ENCODE measurements around the gene URB1.
"Not testable (repeated sequence)": the region's sequence is repeated elsewhere in the genome, so short reads cannot be mapped to it uniquely, and the experiment has no call there.

URB1 gene

DNA sequence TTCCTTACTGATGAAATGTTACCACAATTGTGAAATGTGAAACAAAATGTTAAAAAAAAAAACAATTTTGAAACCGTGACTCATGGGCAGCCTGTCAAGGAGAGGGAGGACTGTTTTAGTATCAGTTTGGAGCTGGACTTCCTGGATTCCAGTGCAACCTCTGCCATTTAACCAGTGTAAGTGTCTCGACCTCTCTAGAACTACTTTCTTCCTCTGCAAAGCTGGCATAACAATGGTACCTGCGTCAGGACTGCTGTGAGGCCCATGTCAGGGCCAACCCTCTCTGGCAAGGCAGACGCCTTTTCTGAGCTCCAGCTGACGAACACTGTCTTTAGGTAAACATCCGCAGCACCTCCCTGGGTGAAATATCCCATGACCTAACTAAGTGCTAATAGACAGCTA, 20.9 kb downstream of the URB1 start:
- DNase-seq (ENCODE audit: extremely low read depth in 1 of 2, low read depth in 1 of 2), result no peak

DNA sequence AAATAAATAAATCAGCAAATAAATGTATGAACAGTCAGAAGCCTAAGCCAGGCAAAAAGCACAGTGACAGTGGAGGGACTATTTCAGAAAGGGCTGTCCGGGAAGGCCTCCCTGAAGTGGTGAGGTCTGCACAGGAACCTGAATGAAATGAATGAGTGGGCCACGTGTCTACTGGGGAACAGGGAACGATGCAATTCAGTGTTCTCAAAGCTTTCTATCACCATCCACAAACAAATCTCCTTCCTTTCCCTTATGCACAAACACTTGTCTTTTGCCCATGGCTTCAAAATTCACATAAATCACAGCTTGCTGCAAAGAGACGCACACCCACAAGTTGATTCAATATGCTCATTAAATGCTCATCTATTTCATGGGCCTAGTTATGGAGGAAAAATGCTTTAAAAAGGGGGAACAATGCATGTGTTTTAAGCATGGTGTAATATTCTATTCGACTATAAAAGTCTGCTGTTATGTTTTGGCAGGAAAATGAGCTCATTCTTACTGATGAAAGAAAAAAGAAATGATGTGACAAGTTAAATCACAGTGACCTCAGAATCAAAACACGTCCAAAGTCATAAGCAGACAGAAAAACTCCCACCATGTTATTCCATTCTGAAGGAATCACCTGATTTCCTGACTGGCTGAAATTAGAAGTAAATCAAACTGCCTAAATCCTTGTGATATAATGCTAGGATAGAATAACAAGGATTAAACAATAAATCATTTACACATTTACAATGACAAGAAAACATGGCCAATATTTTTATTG, 21.6 kb downstream of the URB1 start:
- DNase-seq (ENCODE audit: extremely low read depth in 1 of 2, low read depth in 1 of 2), result no peak

DNA sequence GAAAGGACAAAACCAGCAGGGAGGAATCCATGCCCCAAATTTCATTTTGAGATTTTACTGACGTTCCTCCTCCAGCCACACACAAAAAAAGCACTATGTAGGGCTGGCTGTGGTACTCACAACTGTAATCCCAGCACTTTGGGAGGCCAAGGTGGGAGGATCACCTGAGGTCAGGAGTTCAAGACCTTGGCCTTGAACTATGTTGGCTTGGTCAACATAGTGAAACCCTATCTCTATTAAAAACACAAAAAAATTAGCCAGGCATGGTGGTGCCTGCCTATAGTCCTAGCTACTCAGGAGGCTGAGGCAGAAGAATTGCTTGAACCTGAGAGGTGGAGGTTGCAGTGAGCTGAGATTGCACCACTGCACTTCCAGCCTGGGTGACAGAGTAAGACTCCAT, 23.9 kb downstream of the URB1 start:
- DNase-seq (ENCODE audit: extremely low read depth in 1 of 2, low read depth in 1 of 2), result not testable (repeated sequence)

DNA sequence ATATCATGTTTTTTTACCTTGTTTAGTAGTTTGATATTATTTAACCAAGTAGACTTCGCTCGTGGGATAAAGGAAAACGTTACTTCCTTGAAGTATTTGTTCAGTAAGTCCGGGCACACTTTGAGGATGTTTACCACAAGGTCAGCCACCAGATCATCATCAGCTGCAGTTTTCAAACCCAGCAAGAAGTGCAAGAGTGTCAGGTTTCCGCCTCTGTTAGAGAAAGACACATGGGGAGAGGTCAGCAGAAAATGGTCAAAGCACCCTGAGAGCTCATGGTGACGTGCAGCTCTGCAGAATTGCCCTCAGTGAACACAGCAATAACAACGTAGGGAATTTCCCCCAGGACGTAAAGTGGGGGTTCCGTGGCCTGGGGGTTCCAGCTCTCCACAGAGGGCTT, 24.4 kb downstream of the URB1 start:
- no peak for DNase-seq (ENCODE audit: extremely low read depth in 1 of 2, low read depth in 1 of 2)

DNA sequence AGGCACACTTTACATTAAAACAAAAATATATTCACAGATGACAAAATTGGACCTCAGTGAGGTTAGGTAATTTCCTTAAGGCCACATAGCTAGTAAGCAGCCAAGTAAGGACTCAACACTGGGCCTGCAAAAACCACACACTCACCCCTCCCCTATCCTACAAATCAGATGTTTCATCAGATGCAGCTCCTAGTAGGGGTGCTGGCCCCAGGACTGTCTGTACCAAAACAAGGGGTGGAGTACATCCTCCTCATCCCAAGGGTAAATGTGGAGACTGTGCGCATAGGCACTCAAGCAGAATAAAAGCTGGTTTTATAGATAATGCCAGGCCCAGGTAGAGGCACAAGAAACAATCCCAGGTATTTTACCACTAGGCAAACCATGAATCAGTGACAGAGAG, 25.7 kb downstream of the URB1 start:
- no peak for DNase-seq (ENCODE audit: extremely low read depth in 1 of 2, low read depth in 1 of 2)

DNA sequence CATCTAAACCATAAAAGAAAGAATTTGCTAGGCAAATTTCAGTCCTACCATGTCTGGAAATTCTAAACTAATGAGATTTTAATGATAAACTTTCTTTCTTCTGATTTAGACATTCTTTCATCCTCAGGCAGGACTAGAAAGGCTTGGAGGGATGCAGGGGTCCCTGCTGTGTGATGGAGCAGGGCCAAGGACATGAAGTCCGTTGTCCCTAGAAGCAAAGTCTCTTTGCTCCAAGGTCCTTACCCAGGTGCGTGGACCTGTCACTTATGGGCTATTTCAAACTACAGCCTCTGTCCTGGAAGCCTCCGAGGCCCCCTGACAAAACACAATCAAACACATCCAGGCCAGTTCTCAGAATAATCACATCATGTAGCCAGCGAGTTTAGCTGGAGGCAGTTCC, 26.6 kb downstream of the URB1 start:
- no peak for DNase-seq (ENCODE audit: extremely low read depth in 1 of 2, low read depth in 1 of 2)

DNA sequence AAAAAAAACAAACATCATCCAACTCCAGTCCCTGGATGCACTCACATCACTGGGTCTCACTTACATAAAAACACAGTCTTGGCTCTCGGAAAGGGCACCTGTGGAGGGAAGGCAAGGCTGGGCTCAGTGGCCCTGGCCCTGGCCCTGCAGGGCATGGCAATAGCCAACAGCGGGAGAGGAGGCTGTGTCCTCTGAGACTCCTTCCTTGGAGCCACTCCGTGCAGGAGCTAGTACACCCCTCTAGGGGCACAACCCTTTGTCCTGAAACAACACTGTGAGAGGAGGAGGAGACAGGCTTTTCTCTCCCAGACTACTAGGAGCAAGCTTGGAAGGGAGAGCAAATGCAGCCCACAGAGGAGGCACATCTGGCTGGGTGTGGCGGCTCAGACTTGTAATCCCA, 28.0 kb downstream of the URB1 start:
- DNase-seq (ENCODE audit: extremely low read depth in 1 of 2, low read depth in 1 of 2), result no peak

DNA sequence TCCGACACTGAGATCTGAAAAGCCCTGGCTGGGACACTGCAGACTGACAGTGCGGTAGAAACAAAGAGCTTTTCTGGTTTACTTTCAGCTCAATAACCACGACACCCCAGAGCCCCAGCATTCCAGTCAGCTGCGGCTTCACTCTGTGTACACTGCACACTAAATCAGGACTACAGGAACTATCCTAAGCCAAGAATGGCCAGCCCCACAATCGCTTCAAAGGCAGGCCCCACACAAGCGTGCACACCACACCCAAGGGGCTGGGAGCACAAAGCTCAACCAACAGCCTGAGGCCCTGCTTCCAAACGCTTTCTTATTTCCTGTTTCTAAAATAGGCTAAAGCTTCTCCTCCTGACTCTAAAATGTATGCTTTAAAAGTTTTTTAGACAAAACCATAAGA, 28.4 kb downstream of the URB1 start:
- DNase-seq (ENCODE audit: extremely low read depth in 1 of 2, low read depth in 1 of 2), result no peak

DNA sequence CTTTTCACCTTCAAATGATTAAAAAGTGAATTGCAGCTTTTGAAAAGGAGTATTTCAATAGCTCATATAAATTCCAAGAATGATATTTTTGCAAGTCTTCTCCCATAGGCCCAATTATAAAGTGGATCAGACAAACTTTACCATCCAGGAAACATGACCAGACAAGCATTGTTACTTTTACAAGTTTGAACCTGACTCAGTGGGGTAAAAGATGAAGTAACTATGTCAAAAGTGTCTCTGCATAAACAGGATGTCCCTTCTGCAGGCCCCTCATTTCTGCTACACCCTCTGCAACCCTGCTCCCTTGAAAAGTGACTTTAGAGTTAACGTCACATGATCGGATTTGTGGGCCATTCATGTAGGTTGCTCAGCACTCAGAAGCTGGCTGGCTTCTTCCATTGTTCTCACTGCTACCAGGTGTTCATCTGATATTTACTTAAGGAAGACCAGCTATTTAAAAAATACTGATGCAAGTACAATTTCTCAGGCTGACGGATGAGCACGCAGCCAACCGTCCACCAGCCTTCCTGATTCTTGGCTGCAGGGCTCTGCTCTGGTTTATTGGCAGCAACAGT, 32.3 kb downstream of the URB1 start:
- DNase-seq (ENCODE audit: extremely low read depth in 1 of 2, low read depth in 1 of 2), result no peak

DNA sequence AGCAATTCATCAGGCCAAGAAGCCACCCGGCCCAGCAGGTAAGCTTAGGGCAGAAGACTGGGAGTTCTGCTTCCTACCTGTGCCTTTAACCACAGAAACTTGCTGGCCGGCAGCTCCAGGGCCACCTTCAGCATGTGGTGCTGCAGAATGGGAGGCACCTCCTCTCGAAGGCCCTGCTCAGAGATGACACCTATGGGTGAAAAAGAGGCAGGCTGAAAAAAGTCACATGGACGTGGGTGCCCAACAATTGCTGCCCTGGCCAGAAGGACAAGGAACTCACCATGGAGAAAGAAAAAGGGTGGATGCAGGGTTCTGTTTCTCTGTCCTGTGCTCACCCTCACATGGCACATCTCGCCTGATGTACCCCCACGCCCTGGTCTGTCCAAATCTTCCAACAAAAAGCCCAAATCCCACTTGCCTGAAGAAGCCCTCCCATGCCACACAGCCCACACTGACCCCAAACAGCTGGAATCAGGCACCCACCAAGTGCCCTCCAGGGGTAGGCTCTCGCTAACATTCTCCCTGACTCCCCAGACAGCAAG, 33.0 kb downstream of the URB1 start:
- DNase-seq (ENCODE audit: extremely low read depth in 1 of 2, low read depth in 1 of 2), result no peak

DNA sequence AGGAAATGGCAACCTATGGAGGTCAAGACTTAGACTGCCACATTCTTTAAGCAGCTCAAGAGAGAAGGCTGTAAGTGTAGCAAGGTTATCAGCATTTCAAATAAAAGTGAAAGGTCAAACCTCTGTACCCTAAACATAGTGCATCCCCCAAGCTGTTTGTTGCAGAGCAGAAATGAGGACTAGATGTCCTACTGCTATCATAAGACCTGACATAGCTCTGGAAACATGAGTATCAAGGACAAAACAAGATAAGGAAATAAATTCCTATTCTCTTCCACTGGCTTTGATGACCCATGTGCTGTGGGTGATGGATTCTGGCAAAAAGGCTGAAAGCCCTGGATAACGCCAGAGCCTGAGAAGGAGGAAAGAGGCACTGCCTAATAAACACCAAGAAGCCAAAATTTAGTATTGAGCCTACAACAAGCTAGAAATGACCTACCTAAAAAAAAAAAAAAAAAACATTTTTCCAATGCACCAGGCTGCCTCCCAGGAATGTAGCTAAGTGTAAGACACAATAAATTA, 35.9 kb downstream of the URB1 start:
- no peak for DNase-seq (ENCODE audit: extremely low read depth in 1 of 2, low read depth in 1 of 2)

DNA sequence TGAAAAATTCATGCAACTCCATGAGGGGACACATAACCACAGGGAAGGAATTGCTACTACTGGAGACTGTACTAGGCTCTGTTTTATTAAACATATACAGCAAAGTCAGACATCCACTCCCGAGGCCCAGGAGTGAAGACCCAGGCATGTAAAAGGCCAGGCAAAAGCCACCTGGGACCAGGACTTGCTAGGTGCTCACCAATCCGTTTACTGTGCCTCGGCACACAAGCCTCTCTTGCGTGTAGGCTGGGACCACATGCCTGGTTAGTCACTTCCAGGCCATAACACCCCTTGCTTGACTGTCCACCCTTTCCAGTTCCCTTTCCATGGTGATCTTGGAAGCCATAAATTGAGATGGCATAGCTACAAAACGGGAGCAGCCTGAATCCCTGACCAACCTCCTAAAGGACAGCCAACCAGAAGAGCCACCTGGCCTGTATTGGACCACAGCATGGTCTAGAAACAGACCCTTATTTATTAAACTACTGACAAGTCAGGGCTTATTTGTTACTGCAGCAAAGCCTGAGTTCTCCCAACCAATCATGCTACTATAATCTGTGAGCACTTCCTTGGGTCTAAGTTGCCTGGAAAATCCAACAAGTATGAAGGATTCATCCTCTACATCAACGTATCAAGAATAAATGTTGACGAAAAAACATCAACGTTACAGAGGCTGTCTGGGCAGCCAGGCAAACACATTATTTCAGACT, 39.7 kb downstream of the URB1 start:
- no peak for DNase-seq (ENCODE audit: extremely low read depth in 1 of 2, low read depth in 1 of 2)

DNA sequence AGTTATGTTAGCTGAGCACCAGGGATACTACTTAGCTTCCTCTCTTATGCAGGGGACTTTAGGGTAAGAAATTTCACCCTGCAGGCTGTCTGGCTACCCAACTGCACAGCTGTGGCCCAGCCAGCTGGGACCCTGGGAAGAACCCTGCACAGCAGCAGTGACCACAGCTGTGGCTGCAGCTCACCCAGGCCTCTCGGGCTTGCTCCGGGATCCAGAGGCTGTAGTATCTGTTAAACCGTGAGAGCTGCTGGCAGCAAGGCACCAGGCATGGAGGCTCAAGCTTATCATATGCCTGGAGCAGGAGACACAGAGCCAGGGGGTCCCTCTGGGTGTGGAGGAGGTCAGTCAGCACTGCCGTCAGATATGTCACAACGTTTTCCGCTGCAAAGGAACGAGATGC, 40.3 kb downstream of the URB1 start:
- no peak for DNase-seq (ENCODE audit: extremely low read depth in 1 of 2, low read depth in 1 of 2)

DNA sequence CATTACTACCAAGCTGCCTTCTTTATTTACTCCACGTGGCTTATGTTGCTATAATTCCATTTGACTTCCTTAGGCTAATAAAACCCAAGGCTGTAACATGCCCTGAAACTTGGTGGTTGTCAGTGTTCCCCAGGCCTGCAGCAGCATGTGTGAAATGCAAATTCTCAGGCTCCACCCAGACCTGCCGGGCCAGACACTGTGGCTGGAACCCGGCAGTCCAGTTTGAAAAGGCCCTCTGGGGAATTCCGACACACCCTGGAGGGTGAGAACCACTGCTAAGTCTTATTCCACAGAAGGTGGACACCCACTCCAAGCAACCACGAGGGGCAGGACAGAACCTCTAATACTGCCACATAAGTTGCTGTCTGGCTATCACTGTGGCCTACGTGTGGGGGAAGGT, 41.4 kb downstream of the URB1 start:
- no peak for DNase-seq (ENCODE audit: extremely low read depth in 1 of 2, low read depth in 1 of 2)

DNA sequence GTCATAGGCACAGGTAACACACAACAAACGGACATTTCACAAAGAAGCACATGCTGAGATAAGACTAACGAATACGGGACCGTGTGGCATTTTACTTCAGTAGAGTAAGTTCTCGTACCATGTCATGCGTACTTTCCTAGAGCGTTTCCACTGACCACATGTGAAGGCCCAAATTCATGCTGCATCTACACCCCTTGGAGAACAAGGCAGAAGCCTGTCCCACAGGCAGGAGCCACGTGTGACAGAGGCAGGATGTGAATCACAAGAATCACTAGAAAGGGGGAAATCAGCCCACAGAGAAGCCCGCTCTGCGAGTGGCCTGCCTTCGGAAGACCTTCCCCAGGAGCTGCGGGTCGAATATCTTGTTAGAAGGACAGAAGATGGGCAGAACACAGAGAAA, 41.8 kb downstream of the URB1 start:
- DNase-seq (ENCODE audit: extremely low read depth in 1 of 2, low read depth in 1 of 2), result no peak

DNA sequence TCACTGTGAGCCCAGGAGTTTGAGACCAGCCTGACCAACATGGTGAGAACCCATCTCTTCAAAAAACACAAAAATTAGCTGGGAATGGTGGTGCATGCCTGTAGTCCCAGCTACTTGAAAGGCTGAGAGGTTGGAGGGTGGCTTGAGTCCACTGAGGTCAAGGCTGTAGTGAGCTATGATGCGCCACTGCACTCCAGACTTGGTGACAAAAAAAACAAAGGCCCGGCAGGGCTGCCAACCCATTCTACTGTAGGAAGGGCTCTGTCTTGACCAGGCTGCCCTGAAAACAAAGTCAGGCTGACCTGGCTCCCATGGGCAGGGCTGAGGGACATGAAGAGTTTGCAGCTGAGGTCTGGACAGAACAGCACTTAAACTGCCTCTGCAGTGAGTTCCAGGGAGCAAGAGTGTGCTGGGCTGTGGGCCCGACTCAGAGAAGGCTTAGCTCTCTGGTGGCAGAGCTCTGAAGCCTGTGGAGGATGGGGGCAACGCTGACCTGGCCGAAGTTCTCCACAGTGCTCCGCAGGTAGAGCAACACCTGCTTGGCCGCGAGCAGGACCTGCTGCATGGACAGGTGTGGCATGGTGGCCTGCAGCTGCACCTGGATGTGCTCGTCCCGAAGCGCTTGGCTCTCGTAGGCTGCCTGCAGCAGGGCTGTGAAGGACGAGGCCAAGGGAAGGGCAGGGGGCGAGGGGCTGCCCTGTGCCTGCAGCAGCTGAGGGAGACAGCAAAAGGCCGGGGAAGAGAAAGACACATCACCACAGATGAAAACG, 42.4 kb downstream of the URB1 start:
- DNase-seq (ENCODE audit: extremely low read depth in 1 of 2, low read depth in 1 of 2), result no peak

DNA sequence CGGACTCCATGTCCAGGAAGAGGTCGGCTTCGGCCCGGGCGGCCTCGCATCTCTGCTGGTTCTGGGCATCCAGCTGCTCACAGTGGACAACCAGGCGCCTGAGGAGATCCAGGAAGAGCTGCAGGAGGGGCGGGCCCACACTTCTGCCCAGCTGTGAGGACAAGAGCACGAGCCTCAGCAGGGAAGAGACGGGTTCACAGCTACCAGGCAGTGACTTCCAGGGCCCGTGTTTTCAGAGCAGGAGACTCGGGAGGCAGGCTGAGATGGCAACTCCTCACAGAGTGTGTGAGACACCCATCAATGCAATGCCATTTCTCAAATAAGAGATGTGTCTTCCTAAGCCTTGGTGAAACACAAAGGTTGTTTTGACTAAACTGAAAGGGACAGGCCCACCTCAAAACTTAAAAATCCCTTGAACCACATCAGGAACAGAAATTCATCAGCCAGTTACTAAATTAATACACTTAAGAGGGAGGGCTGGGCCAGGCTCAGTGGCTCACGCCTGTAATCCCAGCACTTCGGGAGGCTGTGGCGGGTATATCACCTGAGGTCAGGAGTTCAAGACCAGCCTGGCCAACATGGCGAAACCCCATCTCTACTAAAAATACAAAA, 43.4 kb downstream of the URB1 start:
- no peak for DNase-seq (ENCODE audit: extremely low read depth in 1 of 2, low read depth in 1 of 2)

DNA sequence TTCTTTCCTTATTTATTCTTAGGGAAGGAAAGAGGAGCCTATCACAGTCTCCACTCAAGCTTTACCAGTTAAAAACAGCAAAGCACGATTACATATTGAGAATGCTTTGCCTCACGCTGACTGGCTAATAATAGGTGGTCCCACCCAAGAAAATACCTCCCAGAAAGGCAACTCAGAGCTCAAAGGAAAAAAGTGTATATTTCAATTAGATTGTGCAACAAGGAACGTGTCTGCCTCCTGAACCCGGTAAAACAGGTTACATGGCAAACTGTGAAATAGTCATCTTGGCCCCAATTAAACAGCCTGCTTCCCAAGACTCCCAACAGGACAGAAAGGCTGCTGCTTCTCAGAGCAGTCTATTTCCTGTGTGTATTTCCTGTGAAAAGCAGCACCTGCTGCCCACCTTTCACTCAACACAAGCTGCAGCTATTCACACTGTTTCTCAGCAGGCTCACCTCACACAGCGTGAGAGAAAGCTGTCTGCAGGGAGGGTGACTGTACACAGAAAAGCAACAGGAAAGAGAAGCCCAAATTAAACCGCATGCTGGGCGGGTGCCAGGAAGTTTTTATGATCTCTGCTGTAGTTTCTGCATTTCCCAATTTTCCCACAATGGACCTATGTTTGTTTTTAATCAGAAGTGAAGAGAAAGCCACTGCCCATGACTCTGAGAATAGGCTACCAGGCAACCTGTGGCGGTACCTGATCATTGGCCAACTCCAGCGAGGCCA, 44.0 kb downstream of the URB1 start:
- DNase-seq (ENCODE audit: extremely low read depth in 1 of 2, low read depth in 1 of 2), result no peak

DNA sequence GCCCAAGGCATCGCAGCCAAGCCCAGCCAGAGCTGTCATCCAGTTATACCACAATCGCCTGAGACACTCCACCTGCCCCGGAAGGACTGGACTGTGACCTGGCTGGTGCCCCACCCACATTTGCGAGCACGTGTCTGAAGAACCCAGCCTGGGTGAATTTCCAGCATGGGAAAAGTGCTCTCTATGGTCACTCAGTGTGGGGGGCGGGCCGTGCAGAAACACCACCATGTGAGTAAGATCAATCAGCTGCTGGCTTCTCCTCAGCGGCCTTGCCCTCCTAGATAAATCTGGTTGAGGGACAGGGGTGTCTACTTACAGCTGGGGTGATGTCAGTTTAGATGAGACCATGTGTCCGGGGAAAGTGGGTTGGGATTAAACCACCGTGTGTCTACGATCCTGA, 44.8 kb downstream of the URB1 start:
- no peak for DNase-seq (ENCODE audit: extremely low read depth in 1 of 2, low read depth in 1 of 2)

DNA sequence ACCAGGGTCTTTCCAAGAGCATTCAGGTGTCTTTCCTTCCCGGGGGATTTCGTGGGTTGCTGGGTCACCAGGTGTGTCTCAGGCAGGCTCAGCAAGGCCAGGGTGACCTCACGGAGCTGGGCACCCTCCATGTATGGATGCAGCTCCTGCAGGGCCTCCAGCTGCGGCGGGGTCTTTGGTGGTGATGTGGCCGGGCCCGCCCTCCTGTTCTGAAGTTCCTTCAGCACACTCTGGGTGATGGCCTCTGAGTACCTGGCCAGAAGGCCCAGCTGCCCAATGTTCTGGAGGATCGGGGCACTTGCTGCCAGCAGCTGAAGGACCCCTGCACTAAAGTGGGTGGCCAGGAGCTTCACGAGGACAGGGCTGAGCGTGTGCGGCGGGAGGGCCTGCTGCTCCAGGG, 45.5 kb downstream of the URB1 start:
- no peak for DNase-seq (ENCODE audit: extremely low read depth in 1 of 2, low read depth in 1 of 2)
